Mucosa of rectum (tissue), 2 donors: ENCODE results near the gene PCDHGB4.
A peak's percentile ranks its signal among the peaks of the same experiment; 100 is the strongest.
"Not testable (repeated sequence)": the region's sequence is repeated elsewhere in the genome, so short reads cannot be mapped to it uniquely, and the experiment has no call there.

ENCODE experiments used
- H3K27ac ChIP-seq, 2 donors: one replicate each; pipeline ENCODE4 v1.7.0; 2013; ENCODE audit warnings: inconsistent platforms in 2 of 2, low read depth in 2 of 2, low read length in 2 of 2
- H3K27me3 ChIP-seq, 2 donors: one replicate each; pipeline ENCODE4 v1.7.0; 2013; ENCODE audit warnings: low read length in 2 of 2; ENCODE audit not compliant: control insufficient read depth in 2 of 2, insufficient read depth in 2 of 2
- H3K36me3 ChIP-seq, 2 donors: one replicate each; pipeline ENCODE4 v1.7.0; 2013; ENCODE audit warnings: low read length in 2 of 2; ENCODE audit not compliant: control insufficient read depth in 2 of 2, insufficient read depth in 2 of 2
- H3K4me1 ChIP-seq, 2 donors: one replicate each; pipeline ENCODE4 v1.7.0; 2013; ENCODE audit warnings: low read length in 2 of 2, mild to moderate bottlenecking in 1 of 2; ENCODE audit not compliant: control insufficient read depth in 2 of 2, insufficient read depth in 2 of 2
- H3K4me3 ChIP-seq, 2 donors: one replicate each; pipeline ENCODE4 v1.7.0; 2013; ENCODE audit warnings: low read length in 2 of 2
- H3K9ac ChIP-seq, 2 donors: one replicate each; pipeline ENCODE4 v1.7.0; 2013; ENCODE audit warnings: low read length in 2 of 2, low read depth in 1 of 2, mild to moderate bottlenecking in 1 of 2
- H3K9me3 ChIP-seq, 2 donors: one replicate each; pipeline ENCODE4 v1.7.0; 2013; ENCODE audit warnings: low read length in 2 of 2; ENCODE audit not compliant: control insufficient read depth in 2 of 2
- donor health status: healthy.
- donor health status: Normal muscosa, but diverticular disease.

Gene PCDHGB4

DNA sequence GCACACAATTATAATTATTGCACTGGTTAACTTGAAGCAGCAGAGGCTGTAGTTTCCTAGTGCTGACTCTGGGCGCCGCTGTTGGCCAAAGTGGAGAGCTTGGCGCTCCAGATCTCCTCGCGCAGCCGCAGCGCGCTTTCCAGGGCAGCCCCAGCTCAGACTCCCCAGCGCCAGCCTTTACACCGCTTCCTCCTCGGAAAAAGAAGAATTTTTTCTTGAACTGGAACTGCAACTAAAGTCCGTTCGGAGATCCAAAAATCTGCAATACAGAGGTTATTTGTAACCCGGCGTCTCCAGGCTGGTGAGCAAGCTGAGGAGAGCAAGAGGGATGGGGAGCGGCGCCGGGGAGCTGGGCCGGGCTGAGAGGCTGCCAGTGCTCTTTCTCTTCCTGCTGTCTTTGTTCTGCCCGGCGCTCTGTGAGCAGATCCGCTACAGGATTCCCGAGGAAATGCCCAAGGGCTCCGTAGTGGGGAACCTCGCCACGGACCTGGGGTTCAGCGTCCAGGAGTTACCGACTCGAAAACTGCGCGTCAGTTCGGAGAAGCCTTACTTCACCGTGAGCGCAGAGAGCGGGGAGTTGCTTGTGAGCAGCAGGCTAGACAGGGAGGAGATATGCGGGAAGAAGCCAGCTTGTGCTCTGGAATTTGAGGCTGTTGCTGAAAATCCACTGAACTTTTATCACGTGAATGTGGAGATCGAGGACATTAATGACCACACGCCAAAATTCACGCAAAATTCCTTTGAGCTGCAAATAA is at the start of gene PCDHGB4:
Gene PCDHGB4, plus strand, starts transcription at position 142 of the 755 bp plus-strand sequence. Its CDS starts 187 bp downstream, at position 329.
- H3K4me1 ChIP-seq, H3K27ac ChIP-seq, H3K9ac ChIP-seq, H3K36me3 ChIP-seq, H3K27me3 ChIP-seq: not testable (repeated sequence)
- Histone ChIP-seq H3K4me3 (peak within 1 kb of the TSS in 1 of 2 donors; percentile 29), H3K9me3 (peaks cover 10 to 46% of the 10 kb centered on the region in 2 donors)

DNA sequence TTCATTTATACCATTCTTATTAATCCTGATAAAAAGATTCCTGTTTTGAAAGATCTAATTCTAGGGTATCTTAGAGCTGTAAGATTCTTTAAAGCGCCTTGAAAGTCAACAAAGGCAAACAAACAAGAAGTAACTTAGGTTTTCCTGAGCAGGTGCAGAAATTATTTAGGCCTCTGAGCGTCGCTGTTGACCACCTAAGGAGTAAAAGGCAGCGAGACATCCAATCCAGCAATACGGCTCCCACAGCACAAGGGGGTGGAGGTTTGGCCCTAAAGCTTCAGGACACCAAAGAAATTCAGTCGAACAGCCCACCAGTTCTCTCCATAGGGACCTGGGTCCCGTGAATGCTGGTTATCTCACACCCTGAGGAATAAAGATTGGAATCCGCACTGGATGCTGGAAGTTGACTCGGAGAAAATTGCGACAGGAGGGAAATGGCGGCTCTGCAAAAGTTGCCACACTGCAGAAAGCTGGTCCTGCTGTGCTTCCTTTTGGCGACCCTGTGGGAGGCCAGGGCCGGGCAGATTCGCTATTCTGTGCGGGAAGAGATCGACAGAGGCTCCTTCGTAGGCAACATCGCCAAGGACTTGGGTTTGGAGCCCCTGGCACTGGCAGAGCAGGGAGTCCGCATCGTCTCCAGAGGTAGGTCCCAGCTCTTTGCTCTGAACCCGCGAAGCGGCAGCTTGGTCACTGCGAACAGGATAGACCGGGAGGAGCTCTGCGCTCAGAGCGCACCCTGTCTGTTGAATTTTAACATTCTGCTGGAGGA is 48.8 kb upstream of the PCDHGB4 start, which contains the start of gene PCDHGA2:
Gene PCDHGA2, plus strand, starts transcription at position 223 of the 769 bp plus-strand sequence.
- no peak within 1 kb of the TSS for H3K9ac ChIP-seq
- peak within 1 kb of the TSS; percentile 10 to 39 for H3K4me3 ChIP-seq
- H3K27me3 ChIP-seq, result no peaks in the 10 kb centered on the region
- H3K27ac ChIP-seq, result no peak within 1 kb of the TSS
- H3K36me3 ChIP-seq, result no peaks in the 10 kb centered on the region
- peaks cover 19 to 22% of the 10 kb centered on the region in 2 donors for H3K9me3 ChIP-seq
- no peaks in the 10 kb centered on the region for H3K4me1 ChIP-seq

DNA sequence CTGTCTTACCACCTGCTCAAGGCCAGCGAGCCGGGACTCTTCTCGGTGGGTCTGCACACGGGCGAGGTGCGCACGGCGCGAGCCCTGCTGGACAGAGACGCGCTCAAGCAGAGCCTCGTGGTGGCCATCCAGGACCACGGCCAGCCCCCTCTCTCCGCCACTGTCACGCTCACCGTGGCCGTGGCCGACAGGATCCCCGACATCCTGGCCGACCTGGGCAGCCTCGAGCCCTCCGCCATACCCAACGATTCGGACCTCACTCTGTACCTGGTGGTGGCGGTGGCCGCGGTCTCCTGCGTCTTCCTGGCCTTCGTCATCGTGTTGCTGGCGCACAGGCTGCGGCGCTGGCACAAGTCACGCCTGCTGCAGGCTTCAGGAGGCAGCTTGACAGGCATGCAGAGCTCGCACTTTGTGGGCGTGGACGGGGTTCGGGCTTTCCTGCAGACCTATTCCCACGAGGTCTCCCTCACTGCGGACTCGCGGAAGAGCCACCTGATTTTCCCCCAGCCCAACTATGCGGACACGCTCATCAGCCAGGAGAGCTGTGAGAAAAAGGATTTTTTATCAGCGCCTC is 46.6 kb upstream of the PCDHGB4 start:
- H3K9me3 ChIP-seq, result peaks cover 27 to 32% of the 10 kb centered on the region in 2 donors
- H3K9ac ChIP-seq, H3K4me1 ChIP-seq, H3K27ac ChIP-seq, H3K27me3 ChIP-seq, H3K4me3 ChIP-seq, H3K36me3 ChIP-seq: not testable (repeated sequence)

DNA sequence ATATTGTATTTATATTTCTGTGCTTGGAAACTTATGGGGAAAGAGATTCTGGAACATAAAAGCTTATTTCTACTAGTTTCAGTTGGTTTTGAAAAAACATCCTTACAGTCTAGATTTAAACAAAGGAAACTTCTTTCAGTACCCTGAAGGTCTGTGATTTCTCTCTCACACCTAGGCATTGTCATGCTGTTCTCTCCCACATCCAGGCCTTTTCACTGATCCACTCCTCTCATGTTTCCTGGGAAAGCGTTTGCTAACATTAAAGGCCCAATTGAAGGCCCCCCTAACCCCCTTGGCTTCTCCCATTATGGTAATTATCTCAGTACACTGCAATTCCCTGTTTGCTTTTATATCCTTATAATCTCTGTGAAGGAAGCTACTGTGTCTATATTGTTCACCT is 44.7 kb upstream of the PCDHGB4 start:
- peaks cover 27 to 32% of the 10 kb centered on the region in 2 donors for H3K9me3 ChIP-seq
- H3K27ac ChIP-seq, result no peak overlapping the region
- no peaks in the 10 kb centered on the region for H3K36me3 ChIP-seq

DNA sequence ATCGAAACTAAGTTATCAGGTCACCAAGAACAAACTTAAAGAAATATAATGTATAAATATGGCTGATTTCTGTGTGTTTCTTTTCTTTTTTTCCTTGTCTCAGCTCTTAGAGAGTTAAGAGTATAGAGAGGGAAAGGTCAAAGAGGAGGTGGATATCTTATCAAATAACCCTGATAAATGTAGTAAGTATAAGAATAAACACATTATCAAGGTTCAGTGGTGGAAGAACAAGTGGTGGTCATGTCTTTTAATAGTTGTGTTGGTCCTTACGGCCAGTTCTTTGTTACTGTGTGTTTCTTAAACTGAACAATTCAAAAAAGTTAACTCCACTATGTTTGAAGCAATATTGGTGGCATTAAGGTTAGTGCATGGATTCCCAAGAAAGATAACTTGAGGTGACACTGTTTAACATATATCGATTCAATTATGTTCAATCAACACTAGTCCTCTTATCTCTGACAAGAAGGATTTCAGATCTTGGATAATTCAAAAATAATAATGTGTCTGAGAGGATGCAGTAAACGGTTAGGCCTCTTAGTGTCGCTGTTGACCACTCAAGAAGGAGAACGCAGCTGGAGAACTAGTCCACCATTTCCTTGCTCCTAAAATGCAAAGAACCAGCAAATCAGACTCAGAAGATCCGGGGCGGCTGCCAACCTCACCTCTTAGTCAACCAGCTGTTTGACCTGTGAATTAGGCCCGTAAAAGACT is 44.1 kb upstream of the PCDHGB4 start, which contains the start of gene PCDHGA3:
Gene PCDHGA3, plus strand, starts transcription at position 588 of the 711 bp plus-strand sequence. CDS start 205 bp downstream, outside the sequence.
- Histone ChIP-seq H3K36me3 (no peaks in the 10 kb centered on the region), H3K9ac (no peak within 1 kb of the TSS), H3K4me1 (no peaks in the 10 kb centered on the region), H3K4me3 (peak within 1 kb of the TSS; percentile 5 to 19), H3K27ac (no peak within 1 kb of the TSS), H3K27me3 (no peaks in the 10 kb centered on the region), H3K9me3 (peaks cover 27 to 32% of the 10 kb centered on the region in 2 donors)

More for the DNA sequence above, 44.7 kb upstream of the PCDHGB4 start:
- Histone ChIP-seq H3K27me3 (no peaks in the 10 kb centered on the region), H3K4me3 (no peak overlapping the region), H3K9ac (no peak overlapping the region), H3K4me1 (no peaks in the 10 kb centered on the region)

DNA sequence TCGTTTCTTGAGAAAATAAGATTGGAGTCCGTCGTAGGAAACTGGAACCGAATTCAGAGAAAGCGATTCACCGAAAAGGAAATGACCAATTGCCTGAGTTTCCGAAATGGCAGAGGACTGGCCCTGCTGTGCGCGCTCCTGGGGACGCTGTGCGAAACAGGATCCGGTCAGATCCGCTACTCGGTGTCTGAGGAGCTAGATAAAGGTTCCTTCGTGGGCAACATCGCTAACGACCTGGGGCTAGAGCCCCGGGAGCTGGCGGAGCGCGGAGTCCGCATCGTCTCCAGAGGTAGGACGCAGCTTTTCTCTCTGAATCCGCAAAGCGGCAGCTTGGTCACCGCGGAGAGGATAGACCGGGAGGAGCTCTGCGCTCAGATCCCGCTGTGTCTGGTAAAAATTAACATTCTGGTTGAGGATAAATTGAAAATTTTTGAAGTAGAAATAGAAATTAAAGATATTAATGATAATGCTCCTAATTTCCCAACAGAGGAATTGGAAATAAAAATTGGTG is 43.5 kb upstream of the PCDHGB4 start:
- peak overlapping the region; percentile 5 to 19 for H3K4me3 ChIP-seq
- H3K27me3 ChIP-seq, result no peaks in the 10 kb centered on the region
- no peaks in the 10 kb centered on the region for H3K4me1 ChIP-seq
- no peak overlapping the region for H3K9ac ChIP-seq
- H3K36me3 ChIP-seq, result no peaks in the 10 kb centered on the region
- peaks cover 22 to 30% of the 10 kb centered on the region in 2 donors for H3K9me3 ChIP-seq
- no peak overlapping the region for H3K27ac ChIP-seq

DNA sequence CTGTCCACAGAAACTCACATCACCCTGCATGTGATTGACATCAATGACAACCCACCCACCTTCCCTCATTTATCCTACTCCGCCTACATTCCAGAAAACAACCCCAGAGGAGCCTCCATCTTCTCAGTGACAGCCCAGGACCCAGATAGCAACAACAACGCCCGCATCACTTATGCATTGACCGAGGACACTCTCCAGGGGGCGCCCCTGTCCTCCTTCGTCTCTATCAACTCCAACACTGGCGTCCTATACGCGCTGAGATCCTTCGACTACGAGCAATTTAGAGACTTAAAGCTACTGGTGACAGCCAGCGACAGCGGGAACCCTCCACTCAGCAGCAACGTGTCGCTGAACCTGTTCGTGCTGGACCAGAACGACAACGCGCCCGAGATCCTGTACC is 42.2 kb upstream of the PCDHGB4 start:
- peaks cover 12 to 23% of the 10 kb centered on the region in 2 donors for H3K9me3 ChIP-seq
- no peaks in the 10 kb centered on the region for H3K27me3 ChIP-seq
- H3K27ac ChIP-seq, result no peak overlapping the region

DNA sequence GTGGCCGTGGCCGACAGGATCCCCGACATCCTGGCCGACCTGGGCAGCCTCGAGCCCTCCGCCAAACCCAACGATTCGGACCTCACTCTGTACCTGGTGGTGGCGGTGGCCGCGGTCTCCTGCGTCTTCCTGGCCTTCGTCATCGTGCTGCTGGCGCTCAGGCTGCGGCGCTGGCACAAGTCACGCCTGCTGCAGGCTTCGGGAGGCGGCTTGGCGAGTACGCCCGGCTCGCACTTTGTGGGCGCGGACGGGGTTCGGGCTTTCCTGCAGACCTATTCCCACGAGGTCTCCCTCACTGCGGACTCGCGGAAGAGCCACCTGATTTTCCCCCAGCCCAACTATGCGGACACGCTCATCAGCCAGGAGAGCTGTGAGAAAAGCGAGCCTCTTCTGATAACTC is 41.5 kb upstream of the PCDHGB4 start:
- H3K4me1 ChIP-seq, H3K9ac ChIP-seq, H3K27ac ChIP-seq, H3K4me3 ChIP-seq, H3K36me3 ChIP-seq, H3K27me3 ChIP-seq: not testable (repeated sequence)
- H3K9me3 ChIP-seq, result peaks cover 12 to 26% of the 10 kb centered on the region in 2 donors

More for the DNA sequence above, 42.2 kb upstream of the PCDHGB4 start:
- no peak overlapping the region for H3K4me3 ChIP-seq
- no peaks in the 10 kb centered on the region for H3K36me3 ChIP-seq
- H3K4me1 ChIP-seq, result no peaks in the 10 kb centered on the region
- no peak overlapping the region for H3K9ac ChIP-seq

DNA sequence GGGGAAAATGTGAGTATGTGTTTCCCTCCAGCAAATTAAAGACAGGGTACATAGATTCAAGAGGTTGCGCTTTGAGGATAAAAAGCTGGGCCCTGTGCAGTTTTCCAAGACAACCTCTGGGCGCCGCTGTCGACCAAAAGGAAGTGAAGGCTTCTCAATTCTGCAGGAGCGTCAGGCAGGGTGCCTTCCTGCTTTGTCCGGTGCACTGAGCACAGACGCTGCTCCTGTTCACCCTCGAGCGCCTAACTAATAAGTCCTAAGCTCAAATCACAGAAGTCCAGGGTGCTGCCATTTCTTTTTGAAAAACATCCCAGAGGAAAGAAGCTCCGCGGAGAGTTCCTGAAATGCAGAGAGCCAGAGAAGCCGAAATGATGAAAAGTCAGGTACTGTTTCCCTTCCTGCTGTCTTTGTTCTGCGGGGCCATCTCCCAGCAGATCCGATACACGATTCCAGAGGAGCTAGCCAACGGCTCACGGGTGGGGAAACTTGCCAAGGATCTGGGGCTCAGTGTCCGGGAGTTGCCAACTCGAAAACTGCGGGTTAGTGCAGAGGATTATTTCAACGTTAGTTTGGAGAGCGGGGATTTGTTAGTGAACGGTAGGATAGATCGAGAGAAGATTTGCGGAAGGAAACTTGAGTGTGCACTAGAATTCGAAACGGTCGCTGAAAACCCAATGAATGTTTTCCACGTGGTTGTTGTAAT is 37.4 kb upstream of the PCDHGB4 start, which contains the start of gene PCDHGB1:
Gene PCDHGB1, plus strand, starts transcription at position 183 of the 703 bp plus-strand sequence. Its CDS starts 162 bp downstream, at position 345.
- peak within 1 kb of the TSS in 1 of 2 donors; percentile 56 for H3K4me3 ChIP-seq

More for the DNA sequence above, 37.4 kb upstream of the PCDHGB4 start, which contains the start of gene PCDHGB1:
- Histone ChIP-seq H3K36me3 (no peaks in the 10 kb centered on the region), H3K9ac (no peak within 1 kb of the TSS), H3K9me3 (peaks cover 4 to 19% of the 10 kb centered on the region in 2 donors), H3K27ac (no peak within 1 kb of the TSS), H3K4me1 (no peaks in the 10 kb centered on the region), H3K27me3 (no peaks in the 10 kb centered on the region)
